HepG2 (cell line): ENCODE results near the gene TTN. TPM values are rescaled to one million over a fixed set of nuclear protein-coding genes. Genes with fewer than 3 reads are reported as not detected.

Source experiments
- ATAC-seq: fragments of 200-7000 bp; cut with Tn5 transposase; 3 replicates; pipeline ENCODE4 v1.9.1; 2020; ENCODE audit warnings: mild to moderate bottlenecking, moderate library complexity
- BruUV-seq: library from RNA; stranded (reverse); fragments of 400-500 nt; replicated peaks from 2 replicates; lab custom pipeline; 2021; lab: Mats Ljungman, UMichigan
- CTCF ChIA-PET: fragments of 300-600 bp; formaldehyde crosslinking; extraction: SDS; loops from one replicate; lab custom pipeline; 2021; ENCODE audit warnings: low total read pairs, inconsistent platforms, low intra/inter-chr PET ratio; lab: Yijun Ruan, JAX
- POLR2A ChIA-PET: fragments of 350-600 bp; sonication (Branson Sonifier 250); formaldehyde crosslinking; loops from one replicate; lab custom pipeline; 2020; ENCODE audit warnings: antibody characterized with exemption, inconsistent platforms; lab: Yijun Ruan, JAX
- DNase-seq: peaks from one replicate; pipeline ENCODE4 v3.0.0-alpha.2; 2015; ENCODE audit warnings: low spot score
- FAIRE-seq: peaks from 3 replicates; lab custom pipeline; 2011; peaks lifted over from hg19 to GRCh38; lab: Jason Lieb, UNC
- H2AFZ ChIP-seq: one replicate; pipeline ENCODE4 v1.6.1; 2011; ENCODE audit warnings: low read length, inconsistent platforms
- H3K27ac ChIP-seq: fragments of 300-600 bp; 3 replicates; pipeline ENCODE4 v1.8.0; 2011; ENCODE audit warnings: mixed run types, mild to moderate bottlenecking, mixed read lengths, low read length, inconsistent platforms; ENCODE audit not compliant: insufficient read depth; ENCODE audit errors: extremely low read length
- H3K27me3 ChIP-seq, 2 experiments: fragments of 200-600 bp in 1 of 2; 2 replicates in 1 of 2; 3 replicates in 1 of 2; pipeline versions ENCODE4 v1.6.0 to v1.8.0; 2011; ENCODE audit warnings: low read length in 2 of 2, mild to moderate bottlenecking in 2 of 2, moderate library complexity in 2 of 2, inconsistent platforms in 1 of 2; ENCODE audit not compliant: insufficient read depth in 2 of 2, control insufficient read depth in 1 of 2
- H3K36me3 ChIP-seq, 2 experiments: fragments of 200-600 bp in 1 of 2; replicated peaks in 1 of 2; 2 replicates in 1 of 2; 3 replicates in 1 of 2; pipeline versions ENCODE4 v1.5.1 to v1.8.0; 2011; ENCODE audit warnings: low read length in 2 of 2, inconsistent platforms in 1 of 2; ENCODE audit not compliant: insufficient read depth in 2 of 2, control insufficient read depth in 1 of 2
- H3K4me1 ChIP-seq: 2 replicates; pipeline ENCODE4 v1.5.1; 2012; ENCODE audit warnings: low read length, inconsistent platforms; ENCODE audit not compliant: insufficient read depth
- H3K4me2 ChIP-seq: 2 replicates; pipeline ENCODE4 v1.6.0; 2011; ENCODE audit warnings: low read depth, low read length, inconsistent platforms
- H3K4me3 ChIP-seq, 3 experiments: fragments of 200-600 bp in 1 of 3; sonication (generic), shearing (Covaris generic) in 1 of 3; replicated peaks in 1 of 3; 2 replicates each; pipeline ENCODE4 v1.5.1; 2011 to 2016; ENCODE audit warnings: low read length in 3 of 3, inconsistent platforms in 2 of 3, low read depth in 2 of 3, mild to moderate bottlenecking in 2 of 3, control low read depth in 1 of 3, mixed read lengths in 1 of 3; ENCODE audit not compliant: insufficient read depth in 1 of 3
- H3K79me2 ChIP-seq: one replicate; pipeline ENCODE4 v1.6.1; 2011; ENCODE audit warnings: low read length, inconsistent platforms; ENCODE audit not compliant: insufficient read depth
- H3K9ac ChIP-seq: 2 replicates; pipeline ENCODE4 v1.6.0; 2011; ENCODE audit warnings: mild to moderate bottlenecking, low read depth, low read length, inconsistent platforms; ENCODE audit not compliant: insufficient read depth
- H3K9me3 ChIP-seq: 2 replicates; pipeline ENCODE4 v1.5.1; 2012; ENCODE audit warnings: mild to moderate bottlenecking, low read length
- H4K20me1 ChIP-seq: 2 replicates; pipeline ENCODE4 v1.6.0; 2011; ENCODE audit warnings: inconsistent platforms, mild to moderate bottlenecking, low read length, moderate library complexity; ENCODE audit not compliant: insufficient read depth
- DMAP1 ChIP-seq: IDR thresholded peaks from 2 replicates; pipeline ENCODE4 v1.6.1; 2016
- KLF16 ChIP-seq, 2 experiments: sonication (generic) in 1 of 2; formaldehyde crosslinking in 1 of 2; IDR thresholded peaks; 2 replicates each; pipeline versions ENCODE4 v1.6.1 to v1.8.0; 2016 to 2023; ENCODE audit warnings: missing genetic modification reagents in 2 of 2, missing compliant biosample characterization in 1 of 2
- ZKSCAN5 ChIP-seq: sonication (generic); formaldehyde crosslinking; IDR thresholded peaks from 2 replicates; pipeline ENCODE4 v1.5.1; 2020; ENCODE audit warnings: mild to moderate bottlenecking, missing genetic modification reagents
- ZMYM2 ChIP-seq: sonication (generic); formaldehyde crosslinking; IDR thresholded peaks from 2 replicates; pipeline ENCODE4 v1.8.0; 2022; ENCODE audit warnings: mild to moderate bottlenecking, missing genetic modification reagents
- WGBS: methylation state at CpG from one replicate; pipeline ENCODE4 v1.1.6; 2017; ENCODE audit warnings: low lambda C conversion rate; 5-methylcytosine and 5-hydroxymethylcytosine counted together
- in situ Hi-C: cut with HindIII; loops from 2 replicates; pipeline ENCODE4 v1.10.0; 2017; ENCODE audit warnings: low pct_unique_long_range_greater_than_20kb; ENCODE audit not compliant: extremely low pct_ligation_motif_present
- intact Hi-C: fragments of 100-400 bp; cut with micrococcal nuclease; formaldehyde crosslinking; loops from one replicate; pipeline ENCODE4 v1.10.0; 2022; ENCODE audit not compliant: unreplicated experiment
- polyA plus RNA-seq, 8 experiments: library from polyadenylated mRNA; depleted of rRNA in 3 of 8; stranded (reverse) in 7 of 8; unstranded in 1 of 8; fragments of >200 nt; fragmentation: Illumina TruSeq in 4 of 8; extraction: Trizol in 4 of 8; gene quantifications; 2 replicates each; pipeline versions ENCODE4 v1.2.1 to v1.2.3, GENCODE V29; 2011 to 2016; ENCODE audit warnings: low read depth in 4 of 8, missing spikeins in 1 of 8, mixed read lengths in 1 of 8; ENCODE audit not compliant: insufficient read depth in 1 of 8
- total RNA-seq, 5 experiments: library from RNA; depleted of rRNA; stranded (reverse); fragments of >200 nt; fragmentation: Illumina TruSeq; extraction: Trizol; gene quantifications; 2 replicates each; pipeline ENCODE4 v1.2.3, GENCODE V29; 2016; ENCODE audit warnings: low read depth in 1 of 5
- TF ChIP-seq, protein P1 (sequence below): sonication (generic); formaldehyde crosslinking; IDR thresholded peaks from 2 replicates; pipeline ENCODE4 v1.4.0; 2020; ENCODE audit warnings: mild to moderate bottlenecking, low read depth, missing genetic modification reagents
- TF ChIP-seq, protein P2 (sequence below): sonication (generic); formaldehyde crosslinking; IDR thresholded peaks from 2 replicates; pipeline ENCODE4 v1.5.0; 2020; ENCODE audit warnings: mild to moderate bottlenecking, missing genetic modification reagents
- TF ChIP-seq, protein P3 (sequence below): sonication (generic); formaldehyde crosslinking; IDR thresholded peaks from 2 replicates; pipeline ENCODE4 v1.5.1; 2020; ENCODE audit warnings: missing genetic modification reagents, mild to moderate bottlenecking, borderline replicate concordance
- TF ChIP-seq, protein P4 (sequence below): sonication (generic); formaldehyde crosslinking; IDR thresholded peaks from 2 replicates; pipeline ENCODE4 v1.4.0; 2020; ENCODE audit warnings: low read depth, mild to moderate bottlenecking, missing genetic modification reagents
- TF ChIP-seq, protein P5 (sequence below): sonication (generic); formaldehyde crosslinking; IDR thresholded peaks from 2 replicates; pipeline ENCODE4 v1.5.0; 2020; ENCODE audit warnings: mild to moderate bottlenecking, missing genetic modification reagents, borderline replicate concordance

Gene TTN
- total and polyA plus RNA-seq, 2 of the 13 experiments (the other 11 are each of a cell fraction or from before 2014, with no cell fraction given), result under 0.01 TPM

DNA sequence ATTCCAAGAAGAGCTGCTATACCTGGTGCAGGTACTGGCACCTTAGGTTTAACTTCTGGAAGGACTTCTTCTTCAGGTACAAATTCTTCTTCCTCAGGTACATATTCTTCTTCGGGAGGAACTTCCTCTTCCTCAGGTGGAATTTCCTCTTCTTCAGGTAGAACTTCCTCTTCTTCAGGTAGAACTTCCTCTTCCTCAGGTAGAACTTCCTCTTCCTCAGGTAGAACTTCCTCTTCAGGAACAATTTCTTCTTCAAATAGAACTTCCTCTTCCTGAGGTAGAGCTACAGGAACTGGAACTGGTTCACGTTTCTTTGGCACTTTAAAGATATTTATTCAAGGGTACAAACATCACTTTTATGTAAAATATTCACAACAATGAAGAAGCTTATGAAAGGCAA lies 129.6 kb downstream of the TTN start:
- Histone ChIP-seq H3K27me3 (no peaks in the 10 kb centered on the region), H3K9ac (no peak overlapping the region), H3K79me2 (no peaks in the 10 kb centered on the region), H3K4me1 (no peaks in the 10 kb centered on the region), H3K4me3 (no peak overlapping the region), H3K36me3 (no peaks in the 10 kb centered on the region), H2AFZ (no peak overlapping the region), H3K27ac (no peak overlapping the region), H4K20me1 (no peaks in the 10 kb centered on the region), H3K9me3 (no peaks in the 10 kb centered on the region), H3K4me2 (no peak overlapping the region)
- FAIRE-seq (no peak), ATAC-seq (no peak), DNase-seq (no peak)
- 2% methylated on average over 2 of the region's 2 CpGs for WGBS
- no TSS peak for BruUV-seq
- CTCF ChIA-PET, result no interaction called here
- POLR2A ChIA-PET, result no interaction called here
- in situ Hi-C loops, result no loop called here
- intact Hi-C loops, result no loop called here
- no peak for TF ChIP-seq KLF16 (CRISPR knock-in tag; IDR thresholded peaks at IDR 0.05)
- TF ChIP-seq, protein P1, sequence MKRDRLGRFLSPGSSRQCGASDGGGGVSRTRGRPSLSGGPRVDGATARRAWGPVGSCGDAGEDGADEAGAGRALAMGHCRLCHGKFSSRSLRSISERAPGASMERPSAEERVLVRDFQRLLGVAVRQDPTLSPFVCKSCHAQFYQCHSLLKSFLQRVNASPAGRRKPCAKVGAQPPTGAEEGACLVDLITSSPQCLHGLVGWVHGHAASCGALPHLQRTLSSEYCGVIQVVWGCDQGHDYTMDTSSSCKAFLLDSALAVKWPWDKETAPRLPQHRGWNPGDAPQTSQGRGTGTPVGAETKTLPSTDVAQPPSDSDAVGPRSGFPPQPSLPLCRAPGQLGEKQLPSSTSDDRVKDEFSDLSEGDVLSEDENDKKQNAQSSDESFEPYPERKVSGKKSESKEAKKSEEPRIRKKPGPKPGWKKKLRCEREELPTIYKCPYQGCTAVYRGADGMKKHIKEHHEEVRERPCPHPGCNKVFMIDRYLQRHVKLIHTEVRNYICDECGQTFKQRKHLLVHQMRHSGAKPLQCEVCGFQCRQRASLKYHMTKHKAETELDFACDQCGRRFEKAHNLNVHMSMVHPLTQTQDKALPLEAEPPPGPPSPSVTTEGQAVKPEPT (CRISPR knock-in tag), result no peak
- no peak for TF ChIP-seq ZKSCAN5 (CRISPR knock-in tag)
- TF ChIP-seq ZMYM2 (CRISPR knock-in tag), result no peak
- no peak for TF ChIP-seq DMAP1 (CRISPR knock-in tag)
- TF ChIP-seq, protein P2, sequence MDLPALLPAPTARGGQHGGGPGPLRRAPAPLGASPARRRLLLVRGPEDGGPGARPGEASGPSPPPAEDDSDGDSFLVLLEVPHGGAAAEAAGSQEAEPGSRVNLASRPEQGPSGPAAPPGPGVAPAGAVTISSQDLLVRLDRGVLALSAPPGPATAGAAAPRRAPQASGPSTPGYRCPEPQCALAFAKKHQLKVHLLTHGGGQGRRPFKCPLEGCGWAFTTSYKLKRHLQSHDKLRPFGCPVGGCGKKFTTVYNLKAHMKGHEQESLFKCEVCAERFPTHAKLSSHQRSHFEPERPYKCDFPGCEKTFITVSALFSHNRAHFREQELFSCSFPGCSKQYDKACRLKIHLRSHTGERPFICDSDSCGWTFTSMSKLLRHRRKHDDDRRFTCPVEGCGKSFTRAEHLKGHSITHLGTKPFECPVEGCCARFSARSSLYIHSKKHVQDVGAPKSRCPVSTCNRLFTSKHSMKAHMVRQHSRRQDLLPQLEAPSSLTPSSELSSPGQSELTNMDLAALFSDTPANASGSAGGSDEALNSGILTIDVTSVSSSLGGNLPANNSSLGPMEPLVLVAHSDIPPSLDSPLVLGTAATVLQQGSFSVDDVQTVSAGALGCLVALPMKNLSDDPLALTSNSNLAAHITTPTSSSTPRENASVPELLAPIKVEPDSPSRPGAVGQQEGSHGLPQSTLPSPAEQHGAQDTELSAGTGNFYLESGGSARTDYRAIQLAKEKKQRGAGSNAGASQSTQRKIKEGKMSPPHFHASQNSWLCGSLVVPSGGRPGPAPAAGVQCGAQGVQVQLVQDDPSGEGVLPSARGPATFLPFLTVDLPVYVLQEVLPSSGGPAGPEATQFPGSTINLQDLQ (CRISPR knock-in tag), result no peak
- TF ChIP-seq, protein P3, sequence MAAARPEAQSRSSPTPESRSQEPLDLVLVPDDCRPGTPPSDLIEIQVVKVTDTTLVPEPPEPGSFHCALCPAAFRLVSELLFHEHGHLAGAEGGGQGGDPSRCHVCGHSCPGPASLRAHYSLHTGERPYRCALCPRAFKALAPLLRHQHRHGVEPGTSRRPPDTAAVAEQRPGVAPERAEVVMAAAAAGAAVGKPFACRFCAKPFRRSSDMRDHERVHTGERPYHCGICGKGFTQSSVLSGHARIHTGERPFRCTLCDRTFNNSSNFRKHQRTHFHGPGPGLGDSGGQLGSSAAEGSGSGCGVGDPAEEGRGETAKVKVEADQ, result no peak
- TF ChIP-seq, protein P4, sequence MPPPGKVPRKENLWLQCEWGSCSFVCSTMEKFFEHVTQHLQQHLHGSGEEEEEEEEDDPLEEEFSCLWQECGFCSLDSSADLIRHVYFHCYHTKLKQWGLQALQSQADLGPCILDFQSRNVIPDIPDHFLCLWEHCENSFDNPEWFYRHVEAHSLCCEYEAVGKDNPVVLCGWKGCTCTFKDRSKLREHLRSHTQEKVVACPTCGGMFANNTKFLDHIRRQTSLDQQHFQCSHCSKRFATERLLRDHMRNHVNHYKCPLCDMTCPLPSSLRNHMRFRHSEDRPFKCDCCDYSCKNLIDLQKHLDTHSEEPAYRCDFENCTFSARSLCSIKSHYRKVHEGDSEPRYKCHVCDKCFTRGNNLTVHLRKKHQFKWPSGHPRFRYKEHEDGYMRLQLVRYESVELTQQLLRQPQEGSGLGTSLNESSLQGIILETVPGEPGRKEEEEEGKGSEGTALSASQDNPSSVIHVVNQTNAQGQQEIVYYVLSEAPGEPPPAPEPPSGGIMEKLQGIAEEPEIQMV (CRISPR knock-in tag), result no peak
- TF ChIP-seq, protein P5, sequence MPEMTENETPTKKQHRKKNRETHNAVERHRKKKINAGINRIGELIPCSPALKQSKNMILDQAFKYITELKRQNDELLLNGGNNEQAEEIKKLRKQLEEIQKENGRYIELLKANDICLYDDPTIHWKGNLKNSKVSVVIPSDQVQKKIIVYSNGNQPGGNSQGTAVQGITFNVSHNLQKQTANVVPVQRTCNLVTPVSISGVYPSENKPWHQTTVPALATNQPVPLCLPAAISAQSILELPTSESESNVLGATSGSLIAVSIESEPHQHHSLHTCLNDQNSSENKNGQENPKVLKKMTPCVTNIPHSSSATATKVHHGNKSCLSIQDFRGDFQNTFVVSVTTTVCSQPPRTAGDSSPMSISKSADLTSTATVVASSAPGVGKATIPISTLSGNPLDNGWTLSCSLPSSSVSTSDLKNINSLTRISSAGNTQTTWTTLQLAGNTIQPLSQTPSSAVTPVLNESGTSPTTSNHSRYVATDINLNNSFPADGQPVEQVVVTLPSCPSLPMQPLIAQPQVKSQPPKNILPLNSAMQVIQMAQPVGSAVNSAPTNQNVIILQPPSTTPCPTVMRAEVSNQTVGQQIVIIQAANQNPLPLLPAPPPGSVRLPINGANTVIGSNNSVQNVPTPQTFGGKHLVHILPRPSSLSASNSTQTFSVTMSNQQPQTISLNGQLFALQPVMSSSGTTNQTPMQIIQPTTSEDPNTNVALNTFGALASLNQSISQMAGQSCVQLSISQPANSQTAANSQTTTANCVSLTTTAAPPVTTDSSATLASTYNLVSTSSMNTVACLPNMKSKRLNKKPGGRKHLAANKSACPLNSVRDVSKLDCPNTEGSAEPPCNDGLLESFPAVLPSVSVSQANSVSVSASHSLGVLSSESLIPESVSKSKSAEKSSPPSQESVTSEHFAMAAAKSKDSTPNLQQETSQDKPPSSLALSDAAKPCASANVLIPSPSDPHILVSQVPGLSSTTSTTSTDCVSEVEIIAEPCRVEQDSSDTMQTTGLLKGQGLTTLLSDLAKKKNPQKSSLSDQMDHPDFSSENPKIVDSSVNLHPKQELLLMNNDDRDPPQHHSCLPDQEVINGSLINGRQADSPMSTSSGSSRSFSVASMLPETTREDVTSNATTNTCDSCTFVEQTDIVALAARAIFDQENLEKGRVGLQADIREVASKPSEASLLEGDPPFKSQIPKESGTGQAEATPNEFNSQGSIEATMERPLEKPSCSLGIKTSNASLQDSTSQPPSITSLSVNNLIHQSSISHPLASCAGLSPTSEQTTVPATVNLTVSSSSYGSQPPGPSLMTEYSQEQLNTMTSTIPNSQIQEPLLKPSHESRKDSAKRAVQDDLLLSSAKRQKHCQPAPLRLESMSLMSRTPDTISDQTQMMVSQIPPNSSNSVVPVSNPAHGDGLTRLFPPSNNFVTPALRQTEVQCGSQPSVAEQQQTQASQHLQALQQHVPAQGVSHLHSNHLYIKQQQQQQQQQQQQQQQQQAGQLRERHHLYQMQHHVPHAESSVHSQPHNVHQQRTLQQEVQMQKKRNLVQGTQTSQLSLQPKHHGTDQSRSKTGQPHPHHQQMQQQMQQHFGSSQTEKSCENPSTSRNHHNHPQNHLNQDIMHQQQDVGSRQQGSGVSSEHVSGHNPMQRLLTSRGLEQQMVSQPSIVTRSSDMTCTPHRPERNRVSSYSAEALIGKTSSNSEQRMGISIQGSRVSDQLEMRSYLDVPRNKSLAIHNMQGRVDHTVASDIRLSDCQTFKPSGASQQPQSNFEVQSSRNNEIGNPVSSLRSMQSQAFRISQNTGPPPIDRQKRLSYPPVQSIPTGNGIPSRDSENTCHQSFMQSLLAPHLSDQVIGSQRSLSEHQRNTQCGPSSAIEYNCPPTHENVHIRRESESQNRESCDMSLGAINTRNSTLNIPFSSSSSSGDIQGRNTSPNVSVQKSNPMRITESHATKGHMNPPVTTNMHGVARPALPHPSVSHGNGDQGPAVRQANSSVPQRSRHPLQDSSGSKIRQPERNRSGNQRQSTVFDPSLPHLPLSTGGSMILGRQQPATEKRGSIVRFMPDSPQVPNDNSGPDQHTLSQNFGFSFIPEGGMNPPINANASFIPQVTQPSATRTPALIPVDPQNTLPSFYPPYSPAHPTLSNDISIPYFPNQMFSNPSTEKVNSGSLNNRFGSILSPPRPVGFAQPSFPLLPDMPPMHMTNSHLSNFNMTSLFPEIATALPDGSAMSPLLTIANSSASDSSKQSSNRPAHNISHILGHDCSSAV (CRISPR knock-in tag), result no peak
